ENCODE data around the gene LOXL1.
"Not testable (repeated sequence)": the region's sequence is repeated elsewhere in the genome, so short reads cannot be mapped to it uniquely, and the experiment has no call there.

Gene LOXL1

DNA sequence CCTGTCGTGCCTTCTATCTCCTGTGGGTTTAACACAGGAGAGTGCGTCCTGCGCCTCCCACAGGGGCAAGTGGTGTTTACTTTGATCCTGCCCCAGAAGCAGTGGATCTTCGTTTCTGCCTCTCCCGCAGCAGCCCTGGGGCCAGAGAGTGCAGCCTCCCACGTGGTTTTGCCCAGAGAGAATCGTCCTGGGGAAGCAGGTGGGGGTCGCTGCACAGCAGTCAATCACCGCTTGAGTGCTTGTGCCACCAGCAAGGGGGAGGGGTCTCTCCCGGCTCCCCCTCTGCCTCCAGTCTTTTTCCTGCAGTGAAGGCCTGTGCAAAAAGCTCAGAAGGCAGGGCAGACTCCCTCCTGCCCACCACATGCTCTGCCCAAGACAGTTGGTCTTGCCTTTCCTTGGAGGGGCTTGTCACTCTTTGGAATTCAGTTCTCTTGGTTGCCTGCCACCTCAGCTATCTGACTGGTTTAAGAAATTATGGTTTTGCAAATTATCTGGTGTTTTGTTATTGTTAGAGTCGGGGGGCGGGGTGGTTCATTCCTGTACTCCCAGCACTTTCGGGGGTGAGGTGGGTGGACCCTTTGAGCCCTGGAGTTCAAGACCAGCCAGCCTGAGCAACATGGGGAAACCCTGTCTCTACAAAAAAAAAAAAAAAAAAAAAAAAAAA, 39.0 kb downstream of the LOXL1 start:
- DNase-seq (ENCODE audit: low spot score) = no peak
- TF ChIP-seq, protein P1, sequence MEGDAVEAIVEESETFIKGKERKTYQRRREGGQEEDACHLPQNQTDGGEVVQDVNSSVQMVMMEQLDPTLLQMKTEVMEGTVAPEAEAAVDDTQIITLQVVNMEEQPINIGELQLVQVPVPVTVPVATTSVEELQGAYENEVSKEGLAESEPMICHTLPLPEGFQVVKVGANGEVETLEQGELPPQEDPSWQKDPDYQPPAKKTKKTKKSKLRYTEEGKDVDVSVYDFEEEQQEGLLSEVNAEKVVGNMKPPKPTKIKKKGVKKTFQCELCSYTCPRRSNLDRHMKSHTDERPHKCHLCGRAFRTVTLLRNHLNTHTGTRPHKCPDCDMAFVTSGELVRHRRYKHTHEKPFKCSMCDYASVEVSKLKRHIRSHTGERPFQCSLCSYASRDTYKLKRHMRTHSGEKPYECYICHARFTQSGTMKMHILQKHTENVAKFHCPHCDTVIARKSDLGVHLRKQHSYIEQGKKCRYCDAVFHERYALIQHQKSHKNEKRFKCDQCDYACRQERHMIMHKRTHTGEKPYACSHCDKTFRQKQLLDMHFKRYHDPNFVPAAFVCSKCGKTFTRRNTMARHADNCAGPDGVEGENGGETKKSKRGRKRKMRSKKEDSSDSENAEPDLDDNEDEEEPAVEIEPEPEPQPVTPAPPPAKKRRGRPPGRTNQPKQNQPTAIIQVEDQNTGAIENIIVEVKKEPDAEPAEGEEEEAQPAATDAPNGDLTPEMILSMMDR (IDR thresholded peaks at IDR 0.05; ENCODE audit: extremely low read depth, missing control alignments) = no peak

- TF ChIP-seq, protein P1 (IDR thresholded peaks at IDR 0.05; ENCODE audit: extremely low read depth, missing control alignments) = no peak
- DNase-seq (ENCODE audit: low spot score) = peak; percentile 77
These were observed 39.5 kb downstream of the LOXL1 start for GRCh38 chr15:73965758-73966113.

DNA sequence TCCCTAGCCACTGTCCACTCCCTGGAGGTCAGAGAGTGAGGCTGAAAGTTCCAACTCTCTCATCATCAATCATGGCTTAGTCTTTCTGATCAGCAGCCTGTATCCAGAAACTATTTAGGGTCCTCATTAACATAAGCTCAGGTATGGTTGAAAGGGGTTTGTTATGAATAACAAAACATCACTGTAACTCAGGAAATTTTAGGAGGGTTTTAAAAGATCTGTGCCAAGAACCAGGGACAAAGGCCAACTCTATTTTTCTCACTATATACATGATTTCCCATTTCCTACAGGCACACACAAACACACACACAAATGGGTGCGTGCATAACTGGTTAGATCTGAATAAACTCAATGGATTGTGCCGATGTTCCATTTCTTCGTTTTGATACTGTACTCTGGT, 42.2 kb downstream of the LOXL1 start:
- DNase-seq (ENCODE audit: low spot score) = no peak
- TF ChIP-seq, protein P1 (IDR thresholded peaks at IDR 0.05; ENCODE audit: extremely low read depth, missing control alignments) = no peak

DNA sequence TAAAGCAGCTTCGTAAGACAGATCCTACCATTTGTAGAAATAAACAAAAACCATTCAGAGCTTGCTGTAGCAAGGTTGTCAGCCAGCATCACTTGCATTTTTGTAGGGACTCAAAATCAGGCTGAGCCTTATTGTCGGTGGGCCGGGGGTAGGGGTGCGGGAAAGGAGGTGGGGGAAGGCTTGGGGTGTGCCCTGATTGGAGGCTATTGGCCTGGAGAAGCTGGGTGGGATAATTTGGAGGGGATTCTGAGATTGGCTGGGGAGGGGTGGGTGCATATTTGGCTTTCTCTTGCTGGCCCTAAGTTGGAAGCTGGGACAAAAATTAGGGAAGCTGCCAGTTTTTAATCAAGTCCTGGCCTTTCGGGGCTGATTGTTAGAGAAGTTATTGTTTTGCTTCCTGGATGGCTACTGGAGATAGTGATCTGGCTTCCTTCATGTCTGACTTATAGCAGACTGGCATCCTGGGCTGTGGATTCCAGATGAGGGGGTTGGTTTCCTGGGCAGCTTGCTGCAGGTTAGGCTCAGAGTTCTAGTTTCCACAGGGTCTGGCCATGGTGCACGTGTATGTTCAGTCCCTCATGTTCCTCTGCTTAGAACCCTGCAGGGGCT, 43.0 kb downstream of the LOXL1 start:
- TF ChIP-seq, protein P1 (IDR thresholded peaks at IDR 0.05; ENCODE audit: extremely low read depth, missing control alignments) = no peak
- DNase-seq (ENCODE audit: low spot score) = no peak

GRCh38 chr15:73972984-73973682, 46.9 kb downstream of the LOXL1 start:
- peak; percentile 89 for DNase-seq (ENCODE audit: low spot score)

GRCh38 chr15:73973683-73974200, 47.5 kb downstream of the LOXL1 start:
- DNase-seq (ENCODE audit: low spot score) = not testable (repeated sequence)

More at GRCh38 chr15:73972984-73973682, 46.9 kb downstream of the LOXL1 start:
- TF ChIP-seq, protein P1 (IDR thresholded peaks at IDR 0.05; ENCODE audit: extremely low read depth, missing control alignments) = peak; percentile 83

GRCh38 chr15:73975440-73976125, 49.3 kb downstream of the LOXL1 start:
- DNase-seq (ENCODE audit: low spot score) = not testable (repeated sequence)

- DNase-seq (ENCODE audit: low spot score) = no peak
- TF ChIP-seq, protein P1 (IDR thresholded peaks at IDR 0.05; ENCODE audit: extremely low read depth, missing control alignments) = no peak
These were observed 52.6 kb downstream of the LOXL1 start for GRCh38 chr15:73978896-73979295.
